A204.1 (cell line): ENCODE results near the gene DDIAS.
A peak's percentile ranks its signal among the peaks of the same experiment; 100 is the strongest.
"Not testable (repeated sequence)": the region's sequence is repeated elsewhere in the genome, so short reads cannot be mapped to it uniquely, and the experiment has no call there.

ENCODE experiments used
- FAIRE-seq: peaks from 2 replicates; lab custom pipeline; 2012; peaks lifted over from hg19 to GRCh38; lab: Jason Lieb, UNC

The DDIAS gene

GRCh38 chr11:82927264-82927880, 25.8 kb downstream of the DDIAS start:
- FAIRE-seq = peak; percentile 93

- no peak for FAIRE-seq
Observed at GRCh38 chr11:82929121-82929520, 27.6 kb downstream of the DDIAS start.

- FAIRE-seq = no peak
Observed at GRCh38 chr11:82930229-82930628, 28.7 kb downstream of the DDIAS start.

- FAIRE-seq = no peak
Observed at GRCh38 chr11:82930734-82931133, 29.2 kb downstream of the DDIAS start.

- no peak for FAIRE-seq
Observed at GRCh38 chr11:82932564-82932963, 31.0 kb downstream of the DDIAS start.

GRCh38 chr11:82936261-82936660, 34.7 kb downstream of the DDIAS start:
- FAIRE-seq = no peak

DNA sequence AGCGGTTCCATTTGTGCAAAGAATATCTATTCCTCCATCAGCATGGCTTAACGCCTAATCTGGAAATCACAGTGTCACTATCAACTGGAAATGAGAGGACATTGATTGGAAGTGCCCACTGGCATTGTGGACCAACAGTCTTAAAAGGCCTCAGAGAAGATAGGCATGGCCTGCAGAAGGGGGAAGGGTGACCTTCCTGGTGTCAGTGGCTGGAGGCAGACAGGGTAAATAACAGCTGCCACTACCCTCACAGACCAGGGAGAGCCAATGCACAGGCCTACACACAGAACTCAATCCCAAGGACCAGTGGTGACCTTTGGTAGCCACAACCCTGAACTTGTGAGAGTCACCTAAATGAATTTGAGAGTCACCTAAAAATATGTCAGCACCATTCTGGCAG, 36.0 kb downstream of the DDIAS start:
- no peak for FAIRE-seq

DNA sequence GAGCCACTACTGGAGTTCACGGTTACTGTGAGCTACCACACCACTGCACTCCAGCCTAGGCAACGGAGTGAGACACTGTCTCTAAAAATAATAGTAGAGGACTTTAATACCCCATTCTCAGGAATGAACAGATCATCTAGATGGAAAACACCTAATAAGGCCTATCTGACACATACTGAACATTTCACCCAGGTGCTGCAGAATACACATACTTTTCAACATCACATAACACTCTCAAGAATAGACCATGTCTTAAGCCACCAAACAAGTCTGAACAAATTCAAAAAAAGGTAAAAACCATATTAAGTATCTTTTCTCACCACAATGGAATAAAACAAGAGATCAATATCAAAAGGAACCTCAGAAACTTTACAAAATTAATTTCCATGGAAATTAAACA, 37.9 kb downstream of the DDIAS start:
- no peak for FAIRE-seq

- no peak for FAIRE-seq
Observed at GRCh38 chr11:82942376-82942775, 40.8 kb downstream of the DDIAS start.

DNA sequence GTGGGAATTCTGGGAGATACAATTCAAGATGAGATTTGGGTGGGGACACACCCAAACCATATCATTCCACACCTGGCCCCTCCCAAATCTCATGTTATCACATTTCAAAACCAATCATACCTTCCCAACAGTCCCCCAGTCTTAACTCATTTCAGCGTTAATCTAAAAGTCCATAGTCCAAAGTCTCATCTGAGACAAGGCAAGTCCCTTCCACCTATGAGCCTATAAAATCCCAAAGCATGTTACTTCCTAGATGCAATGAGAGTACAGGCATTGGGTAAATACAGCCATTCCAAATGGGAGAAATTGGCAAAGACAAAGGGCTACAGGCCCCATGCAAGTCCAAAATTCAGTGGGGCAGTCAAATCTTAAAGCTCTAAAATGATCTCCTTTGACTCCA, 41.9 kb downstream of the DDIAS start:
- FAIRE-seq = not testable (repeated sequence)

- FAIRE-seq = no peak
Observed at GRCh38 chr11:82944198-82944597, 42.7 kb downstream of the DDIAS start.

DNA sequence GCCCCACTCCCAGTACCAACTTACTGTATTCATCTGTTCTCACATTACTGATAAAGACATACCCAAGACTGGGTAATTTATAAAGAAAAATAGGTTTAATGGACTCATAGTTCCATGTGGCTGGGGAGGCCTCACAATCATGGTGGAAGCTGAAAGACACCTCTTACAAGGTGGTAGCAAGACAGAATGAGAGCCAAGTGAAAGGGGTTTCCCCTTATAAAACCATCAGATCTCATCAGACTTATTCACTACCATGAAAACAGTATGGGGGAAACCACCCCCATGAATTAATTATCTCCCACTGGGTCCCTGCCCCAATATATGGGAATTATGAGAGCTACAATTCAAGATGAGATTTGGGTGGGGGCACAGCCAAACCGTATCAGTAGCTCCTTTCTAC, 43.5 kb downstream of the DDIAS start:
- not testable (repeated sequence) for FAIRE-seq

DNA sequence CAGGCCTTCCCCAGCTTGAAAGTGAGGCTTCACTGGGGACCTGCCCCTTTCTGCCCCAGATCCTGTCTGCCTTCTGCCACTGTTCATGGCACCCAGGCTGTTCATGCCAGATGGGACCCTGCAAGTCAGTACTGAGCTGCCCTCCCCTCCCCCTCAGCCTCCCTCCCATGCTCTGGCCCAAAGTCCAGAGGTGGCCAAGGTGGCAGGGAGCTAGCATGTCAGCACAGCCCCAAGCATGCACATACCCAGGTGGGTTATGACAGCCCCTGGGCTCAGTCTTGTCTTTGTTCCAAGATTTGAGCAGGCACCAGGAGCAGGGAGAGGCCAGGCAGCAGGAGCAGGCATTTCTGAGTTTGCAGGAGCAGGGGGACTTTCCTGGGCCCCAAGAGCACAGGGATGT, 44.1 kb downstream of the DDIAS start:
- FAIRE-seq = no peak

DNA sequence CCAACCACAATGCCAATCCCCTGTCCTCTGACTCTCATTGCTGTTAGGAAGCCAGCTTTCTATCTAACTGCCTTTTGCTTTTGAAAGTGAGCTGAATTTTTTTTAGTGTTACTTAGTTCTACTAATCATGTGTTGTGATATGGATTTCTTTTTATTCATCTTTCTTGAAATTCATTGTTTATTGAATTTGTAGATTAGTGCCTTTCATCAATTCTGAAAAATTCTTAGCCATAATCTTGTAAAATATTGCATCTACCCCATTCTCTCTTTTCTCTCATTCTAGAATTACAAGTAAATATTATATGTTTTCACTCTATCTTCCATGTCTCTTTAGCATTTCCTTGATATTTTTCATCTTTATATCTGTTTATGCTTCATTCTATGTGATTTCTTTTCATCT, 47.8 kb downstream of the DDIAS start:
- FAIRE-seq = no peak

GRCh38 chr11:82950502-82950901, 49.0 kb downstream of the DDIAS start:
- not testable (repeated sequence) for FAIRE-seq

DNA sequence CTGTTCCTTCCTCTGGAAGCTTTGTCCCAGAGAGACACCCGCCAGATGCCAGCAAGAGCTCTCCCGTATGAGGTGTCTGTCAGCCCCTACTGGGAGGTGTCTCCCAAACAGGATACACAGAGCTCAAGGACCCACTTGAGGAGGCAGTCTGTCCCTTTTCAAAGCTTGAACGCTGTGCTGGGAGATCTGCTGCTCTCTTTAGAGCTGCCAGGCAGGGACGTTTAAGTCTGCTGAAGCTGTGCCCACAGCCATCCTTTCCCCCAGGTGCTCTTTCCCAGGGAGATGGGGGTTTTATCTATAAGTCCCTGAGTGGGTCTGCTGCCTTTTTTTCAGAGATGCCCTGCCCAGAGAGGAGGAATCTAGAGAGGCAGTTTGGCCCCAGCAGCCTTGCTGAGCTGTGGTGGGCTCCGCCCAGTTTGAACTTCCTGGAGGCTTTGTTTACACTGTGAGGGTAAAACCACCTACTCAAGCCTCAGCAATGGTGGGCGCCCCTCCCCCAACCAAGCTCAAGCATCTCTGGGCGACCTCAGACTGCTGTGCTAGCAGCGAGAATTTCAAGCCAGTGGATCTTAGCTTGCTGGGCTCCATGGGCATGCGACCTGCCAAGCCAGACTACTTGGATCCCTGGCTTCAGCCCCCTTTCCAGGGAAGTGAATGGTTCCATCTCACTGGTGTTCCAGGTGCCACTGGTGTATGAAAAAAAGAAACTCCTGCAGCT, 54.4 kb downstream of the DDIAS start:
- FAIRE-seq = not testable (repeated sequence)

DNA sequence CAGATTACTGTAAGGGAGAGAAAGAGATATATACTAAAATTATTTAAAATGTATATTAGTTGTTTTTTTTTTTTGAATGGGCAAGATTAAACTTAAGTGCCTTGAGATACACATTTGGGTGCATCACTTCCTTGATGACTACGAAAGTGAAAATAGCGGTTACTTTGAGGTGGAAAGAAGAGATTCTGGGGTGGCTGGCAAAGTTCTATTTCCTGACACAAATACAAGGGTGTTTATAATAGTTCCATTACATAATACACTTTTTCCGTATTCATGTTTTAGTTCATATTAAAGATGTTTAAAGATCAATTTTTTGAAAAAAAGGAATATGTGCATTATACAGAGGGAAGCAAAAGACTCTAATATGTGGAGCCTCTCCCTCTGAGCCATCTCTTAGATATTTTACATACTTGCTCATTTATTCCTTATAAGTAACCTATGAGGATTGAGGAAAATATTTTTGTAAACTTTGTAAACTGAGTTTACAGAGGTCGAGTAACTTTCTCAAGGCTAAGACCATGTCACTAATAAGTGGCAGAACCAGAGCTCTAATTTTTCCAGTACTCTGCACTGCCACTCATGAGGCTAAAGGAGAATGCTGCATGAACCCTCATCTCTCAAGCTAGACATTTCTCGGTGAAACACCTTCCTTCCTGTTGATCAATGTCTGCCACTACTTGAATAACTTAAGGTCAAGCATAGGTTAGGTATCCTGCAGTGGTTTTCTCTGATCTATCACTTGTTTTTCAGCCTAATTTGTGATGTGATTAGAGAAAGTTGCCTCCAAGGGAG, 58.6 kb downstream of the DDIAS start:
- no peak for FAIRE-seq

- no peak for FAIRE-seq
Observed at GRCh38 chr11:82960779-82961143, 59.2 kb downstream of the DDIAS start.

- FAIRE-seq = not testable (repeated sequence)
Observed at GRCh38 chr11:82962021-82962420, 60.5 kb downstream of the DDIAS start.

DNA sequence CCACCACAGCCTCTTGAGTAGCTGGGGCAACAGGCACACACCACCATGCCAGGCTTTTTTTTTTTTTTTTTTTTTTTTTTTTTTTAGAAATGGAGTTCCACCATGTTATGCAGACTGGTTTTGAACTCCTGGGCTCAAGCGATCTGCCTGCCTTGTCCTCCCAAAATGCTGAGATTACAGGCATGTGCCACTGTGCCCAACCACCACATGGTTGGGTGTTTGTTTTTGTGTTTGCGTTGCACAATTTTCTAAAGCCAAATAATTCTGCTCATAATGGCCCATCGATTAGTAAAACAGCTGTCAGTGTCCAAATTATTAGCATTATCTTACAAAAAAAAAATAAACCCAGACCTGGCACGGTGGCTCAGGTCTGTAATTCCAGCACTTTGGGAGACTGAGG, 65.8 kb downstream of the DDIAS start:
- FAIRE-seq = no peak

- FAIRE-seq = no peak
Observed at GRCh38 chr11:82969811-82970210, 68.3 kb downstream of the DDIAS start.

DNA sequence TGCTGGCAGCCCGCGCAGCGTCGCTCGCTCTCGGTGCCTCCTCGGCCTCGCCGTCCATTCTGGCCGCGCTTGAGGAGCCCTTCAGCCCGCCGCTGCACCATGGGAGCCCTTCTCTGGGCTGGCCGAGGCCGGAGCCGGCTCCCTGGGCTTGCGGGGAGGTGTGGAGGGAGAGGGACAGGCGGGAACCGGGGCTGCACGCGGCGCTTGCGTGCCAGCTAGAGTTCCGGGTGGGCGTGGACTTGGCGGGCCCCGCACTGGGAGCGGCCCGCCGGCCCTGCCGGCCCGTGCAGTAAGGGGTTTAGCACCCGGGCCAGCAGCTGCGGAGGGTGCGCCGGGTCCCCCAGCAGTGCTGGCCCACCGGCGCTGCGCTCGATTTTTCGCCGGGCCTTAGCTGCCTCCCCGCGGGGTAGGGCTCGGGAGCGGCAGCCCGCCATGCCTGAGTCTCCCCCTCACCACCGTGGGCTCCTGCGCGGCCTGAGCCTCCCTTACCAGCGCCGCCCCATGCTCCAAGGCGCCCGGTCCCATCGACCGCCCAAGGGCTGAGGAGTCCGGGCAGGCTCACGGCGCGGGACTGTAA, 69.1 kb downstream of the DDIAS start:
- FAIRE-seq = not testable (repeated sequence)

DNA sequence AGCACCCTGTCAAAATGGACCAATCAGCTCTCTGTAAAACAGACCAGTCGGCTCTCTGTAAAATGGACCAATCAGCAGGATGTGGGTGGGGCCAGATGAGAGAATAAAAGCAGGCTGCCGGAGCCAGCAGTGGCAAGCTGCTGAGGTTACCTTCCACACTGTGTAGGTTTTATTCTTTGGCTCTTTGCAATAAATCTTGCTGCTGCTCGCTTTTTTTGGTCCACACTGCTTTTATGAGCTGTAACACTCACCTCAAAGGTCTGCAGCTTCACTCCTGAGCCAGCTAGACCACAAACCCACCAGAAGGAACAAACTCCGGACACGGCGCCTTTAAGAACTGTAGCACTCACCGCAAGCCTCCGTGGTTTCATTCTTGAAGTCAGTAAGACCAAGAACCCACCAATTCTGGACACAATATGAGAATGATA, 70.0 kb downstream of the DDIAS start:
- FAIRE-seq = not testable (repeated sequence)
